HepG2 (cell line): ENCODE data around the gene NR2C1. TPM values are rescaled to one million over a fixed set of nuclear protein-coding genes. Genes with fewer than 3 reads are reported as not detected.

Source experiments
- ATAC-seq: fragments of 200-7000 bp; cut with Tn5 transposase; 3 replicates; pipeline ENCODE4 v1.9.1; 2020; ENCODE audit warnings: mild to moderate bottlenecking, moderate library complexity
- BruUV-seq: library from RNA; stranded (reverse); fragments of 400-500 nt; replicated peaks from 2 replicates; lab custom pipeline; 2021; lab: Mats Ljungman, UMichigan
- CTCF ChIA-PET: fragments of 300-600 bp; formaldehyde crosslinking; extraction: SDS; loops from one replicate; lab custom pipeline; 2021; ENCODE audit warnings: low total read pairs, inconsistent platforms, low intra/inter-chr PET ratio; lab: Yijun Ruan, JAX
- POLR2A ChIA-PET: fragments of 350-600 bp; sonication (Branson Sonifier 250); formaldehyde crosslinking; loops from one replicate; lab custom pipeline; 2020; ENCODE audit warnings: antibody characterized with exemption, inconsistent platforms; lab: Yijun Ruan, JAX
- DNase-seq: peaks from one replicate; pipeline ENCODE4 v3.0.0-alpha.2; 2015; ENCODE audit warnings: low spot score
- FAIRE-seq: peaks from 3 replicates; lab custom pipeline; 2011; peaks lifted over from hg19 to GRCh38; lab: Jason Lieb, UNC
- H2AFZ ChIP-seq: one replicate; pipeline ENCODE4 v1.6.1; 2011; ENCODE audit warnings: low read length, inconsistent platforms
- H3K27ac ChIP-seq: fragments of 300-600 bp; 3 replicates; pipeline ENCODE4 v1.8.0; 2011; ENCODE audit warnings: mixed run types, mild to moderate bottlenecking, mixed read lengths, low read length, inconsistent platforms; ENCODE audit not compliant: insufficient read depth; ENCODE audit errors: extremely low read length
- H3K27me3 ChIP-seq, 2 experiments: fragments of 200-600 bp in 1 of 2; 2 replicates in 1 of 2; 3 replicates in 1 of 2; pipeline versions ENCODE4 v1.6.0 to v1.8.0; 2011; ENCODE audit warnings: low read length in 2 of 2, mild to moderate bottlenecking in 2 of 2, moderate library complexity in 2 of 2, inconsistent platforms in 1 of 2; ENCODE audit not compliant: insufficient read depth in 2 of 2, control insufficient read depth in 1 of 2
- H3K36me3 ChIP-seq, 2 experiments: fragments of 200-600 bp in 1 of 2; replicated peaks in 1 of 2; 2 replicates in 1 of 2; 3 replicates in 1 of 2; pipeline versions ENCODE4 v1.5.1 to v1.8.0; 2011; ENCODE audit warnings: low read length in 2 of 2, inconsistent platforms in 1 of 2; ENCODE audit not compliant: insufficient read depth in 2 of 2, control insufficient read depth in 1 of 2
- H3K4me1 ChIP-seq: 2 replicates; pipeline ENCODE4 v1.5.1; 2012; ENCODE audit warnings: low read length, inconsistent platforms; ENCODE audit not compliant: insufficient read depth
- H3K4me2 ChIP-seq: 2 replicates; pipeline ENCODE4 v1.6.0; 2011; ENCODE audit warnings: low read depth, low read length, inconsistent platforms
- H3K4me3 ChIP-seq, 3 experiments: fragments of 200-600 bp in 1 of 3; sonication (generic), shearing (Covaris generic) in 1 of 3; replicated peaks in 1 of 3; 2 replicates each; pipeline ENCODE4 v1.5.1; 2011 to 2016; ENCODE audit warnings: low read length in 3 of 3, inconsistent platforms in 2 of 3, low read depth in 2 of 3, mild to moderate bottlenecking in 2 of 3, control low read depth in 1 of 3, mixed read lengths in 1 of 3; ENCODE audit not compliant: insufficient read depth in 1 of 3
- H3K79me2 ChIP-seq: one replicate; pipeline ENCODE4 v1.6.1; 2011; ENCODE audit warnings: low read length, inconsistent platforms; ENCODE audit not compliant: insufficient read depth
- H3K9ac ChIP-seq: 2 replicates; pipeline ENCODE4 v1.6.0; 2011; ENCODE audit warnings: mild to moderate bottlenecking, low read depth, low read length, inconsistent platforms; ENCODE audit not compliant: insufficient read depth
- H3K9me3 ChIP-seq: 2 replicates; pipeline ENCODE4 v1.5.1; 2012; ENCODE audit warnings: mild to moderate bottlenecking, low read length
- H4K20me1 ChIP-seq: 2 replicates; pipeline ENCODE4 v1.6.0; 2011; ENCODE audit warnings: inconsistent platforms, mild to moderate bottlenecking, low read length, moderate library complexity; ENCODE audit not compliant: insufficient read depth
- DR1 ChIP-seq: sonication (generic); formaldehyde crosslinking; IDR thresholded peaks from 2 replicates; pipeline ENCODE4 v1.8.0; 2021; ENCODE audit warnings: mild to moderate bottlenecking, missing genetic modification reagents, inconsistent platforms
- EHMT2 ChIP-seq: fragments of 200-600 bp; sonication (generic); IDR thresholded peaks from 2 replicates; pipeline ENCODE4 v1.7.0; 2017; ENCODE audit warnings: antibody characterized with exemption, low read depth, low read length, borderline replicate concordance
- GLI4 ChIP-seq: sonication (generic); formaldehyde crosslinking; IDR thresholded peaks from 2 replicates; pipeline ENCODE4 v1.5.1; 2020; ENCODE audit warnings: missing genetic modification reagents, mild to moderate bottlenecking, moderate library complexity, borderline replicate concordance
- NAIF1 ChIP-seq: sonication (generic); formaldehyde crosslinking; IDR thresholded peaks from 2 replicates; pipeline ENCODE4 v1.5.0; 2020; ENCODE audit warnings: mild to moderate bottlenecking, missing genetic modification reagents, borderline replicate concordance
- NCOA1 ChIP-seq: sonication (generic); formaldehyde crosslinking; IDR thresholded peaks from 2 replicates; pipeline ENCODE4 v1.9.0; 2021; ENCODE audit warnings: missing genetic modification reagents
- NR2F2 ChIP-seq: IDR thresholded peaks from 2 replicates; pipeline ENCODE4 v1.6.1; 2012; ENCODE audit warnings: low read depth, inconsistent platforms, borderline replicate concordance
- SMARCC2 ChIP-seq: fragments of 450-650 bp; IDR thresholded peaks from 2 replicates; pipeline ENCODE4 v1.6.1; 2017; ENCODE audit warnings: antibody characterized with exemption, mild to moderate bottlenecking
- U2AF2 ChIP-seq: fragments of 200-400 bp; formaldehyde crosslinking; IDR thresholded peaks from 2 replicates; pipeline ENCODE4 v1.6.1; 2017; ENCODE audit warnings: low read depth, mild to moderate bottlenecking, low read length
- ZNF878 ChIP-seq: sonication (generic); formaldehyde crosslinking; IDR thresholded peaks from 2 replicates; pipeline ENCODE4 v1.8.1; 2023; ENCODE audit warnings: mild to moderate bottlenecking, missing genetic modification reagents, moderate library complexity
- WGBS: methylation state at CpG from one replicate; pipeline ENCODE4 v1.1.6; 2017; ENCODE audit warnings: low lambda C conversion rate; 5-methylcytosine and 5-hydroxymethylcytosine counted together
- in situ Hi-C: cut with HindIII; loops from 2 replicates; pipeline ENCODE4 v1.10.0; 2017; ENCODE audit warnings: low pct_unique_long_range_greater_than_20kb; ENCODE audit not compliant: extremely low pct_ligation_motif_present
- intact Hi-C: fragments of 100-400 bp; cut with micrococcal nuclease; formaldehyde crosslinking; loops from one replicate; pipeline ENCODE4 v1.10.0; 2022; ENCODE audit not compliant: unreplicated experiment
- polyA plus RNA-seq, 8 experiments: library from polyadenylated mRNA; depleted of rRNA in 3 of 8; stranded (reverse) in 7 of 8; unstranded in 1 of 8; fragments of >200 nt; fragmentation: Illumina TruSeq in 4 of 8; extraction: Trizol in 4 of 8; gene quantifications; 2 replicates each; pipeline versions ENCODE4 v1.2.1 to v1.2.3, GENCODE V29; 2011 to 2016; ENCODE audit warnings: low read depth in 4 of 8, missing spikeins in 1 of 8, mixed read lengths in 1 of 8; ENCODE audit not compliant: insufficient read depth in 1 of 8
- total RNA-seq, 5 experiments: library from RNA; depleted of rRNA; stranded (reverse); fragments of >200 nt; fragmentation: Illumina TruSeq; extraction: Trizol; gene quantifications; 2 replicates each; pipeline ENCODE4 v1.2.3, GENCODE V29; 2016; ENCODE audit warnings: low read depth in 1 of 5
- TF ChIP-seq, protein P1 (sequence below): sonication (generic); formaldehyde crosslinking; IDR thresholded peaks from 2 replicates; pipeline ENCODE4 v1.4.0; 2020; ENCODE audit warnings: missing genetic modification reagents

Gene NR2C1
- total and polyA plus RNA-seq, 2 of the 13 experiments (the other 11 are each of a cell fraction or from before 2014, with no cell fraction given), result 38.0 to 70.8 TPM

DNA sequence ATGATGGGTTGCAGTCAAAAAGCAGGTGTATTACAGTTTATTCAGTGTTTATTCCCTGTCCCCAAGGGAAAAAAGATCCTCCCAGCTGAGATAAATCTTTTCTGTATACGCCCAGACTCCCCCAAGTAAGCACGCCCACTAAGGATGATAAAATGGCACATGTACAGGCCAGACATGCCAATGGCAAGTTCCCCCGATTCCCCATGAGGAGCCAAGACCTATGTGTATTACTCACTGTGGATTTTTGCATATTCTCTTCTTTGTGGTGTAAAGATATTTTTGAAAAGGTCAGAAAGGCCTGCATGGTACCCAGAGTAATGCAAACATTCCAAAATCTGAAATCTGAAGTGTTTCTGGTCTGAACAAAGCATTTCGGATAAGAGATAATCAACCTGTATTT, 22.2 kb downstream of the NR2C1 start:
- CTCF ChIA-PET, result no interaction called here
- TF ChIP-seq NR2F2 (no peak), U2AF2 (no peak), DR1 (no peak), NCOA1 (no peak), EHMT2 (no peak), NAIF1 (CRISPR knock-in tag) (no peak), ZNF878 (CRISPR knock-in tag) (no peak), GLI4 (no peak), SMARCC2 (no peak)
- TF ChIP-seq, protein P1, sequence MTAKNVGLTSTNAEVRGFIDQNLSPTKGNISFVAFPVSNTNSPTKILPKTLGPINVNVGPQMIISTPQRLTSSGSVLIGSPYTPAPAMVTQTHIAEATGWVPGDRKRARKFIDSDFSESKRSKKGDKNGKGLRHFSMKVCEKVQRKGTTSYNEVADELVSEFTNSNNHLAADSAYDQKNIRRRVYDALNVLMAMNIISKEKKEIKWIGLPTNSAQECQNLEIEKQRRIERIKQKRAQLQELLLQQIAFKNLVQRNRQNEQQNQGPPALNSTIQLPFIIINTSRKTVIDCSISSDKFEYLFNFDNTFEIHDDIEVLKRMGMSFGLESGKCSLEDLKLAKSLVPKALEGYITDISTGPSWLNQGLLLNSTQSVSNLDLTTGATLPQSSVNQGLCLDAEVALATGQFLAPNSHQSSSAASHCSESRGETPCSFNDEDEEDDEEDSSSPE (CRISPR knock-in tag), result no peak

More for the DNA sequence above, 22.2 kb downstream of the NR2C1 start:
- FAIRE-seq, result no peak
- Histone ChIP-seq H3K4me2 (no peak overlapping the region), H2AFZ (no peak overlapping the region), H3K4me1 (no peaks in the 10 kb centered on the region), H3K79me2 (no peaks in the 10 kb centered on the region), H3K27ac (no peak overlapping the region), H4K20me1 (no peaks in the 10 kb centered on the region), H3K36me3 (peaks cover 16 to 51% of the 10 kb centered on the region in 2 experiments; a peak in 4 of 5 replicates), H3K27me3 (no peaks in the 10 kb centered on the region; a peak in 1 of 5 replicates), H3K9me3 (no peaks in the 10 kb centered on the region), H3K4me3 (no peak overlapping the region), H3K9ac (no peak overlapping the region)
- POLR2A ChIA-PET, result no interaction called here
- DNase-seq, result no peak
- in situ Hi-C loops (no loop called here), intact Hi-C loops (no loop called here)
- BruUV-seq, result no TSS peak
- WGBS, result 98% methylated on average over 4 of the region's 4 CpGs
- no peak for ATAC-seq
